Activated naive CD8-positive, alpha-beta T cell treated with anti-CD3 and anti-CD28 coated beads, Interleukin-2, amount 10 ng/mL, durations not matched to agents 7 days and 5 days (primary cell): ENCODE measurements around the gene RPL10L. TPM values are rescaled to one million over a fixed set of nuclear protein-coding genes. Genes with fewer than 3 reads are reported as not detected.

Source experiments
- ATAC-seq: fragments of 150-1000 bp; cut with Tn5 transposase; one replicate; pipeline ENCODE4 v1.10.0; 2021; ENCODE audit warnings: low read depth, moderate library complexity
- POLR2A ChIA-PET: fragments of 350-600 bp; sonication (Branson Sonifier 250); formaldehyde crosslinking; loops from one replicate; lab custom pipeline; 2021; ENCODE audit warnings: antibody characterized with exemption; lab: Charles Lee
- DNase-seq: peaks from one replicate; pipeline ENCODE4 v3.0.0; 2021
- H3K27ac Mint-ChIP-seq: one replicate; pipeline ENCODE4 v1.8.0; 2022; ENCODE audit warnings: mild to moderate bottlenecking, mixed read lengths
- H3K27me3 Mint-ChIP-seq: one replicate; pipeline ENCODE4 v1.8.0; 2022; ENCODE audit warnings: mild to moderate bottlenecking, moderate library complexity, mixed read lengths
- H3K36me3 Mint-ChIP-seq: one replicate; pipeline ENCODE4 v1.8.0; 2021; ENCODE audit warnings: mild to moderate bottlenecking, mixed read lengths
- H3K4me1 Mint-ChIP-seq: one replicate; pipeline ENCODE4 v1.8.0; 2021; ENCODE audit warnings: mixed read lengths
- H3K4me3 Mint-ChIP-seq: one replicate; pipeline ENCODE4 v1.8.0; 2022; ENCODE audit warnings: mild to moderate bottlenecking, moderate library complexity, mixed read lengths
- H3K9me3 Mint-ChIP-seq: one replicate; pipeline ENCODE4 v1.8.0; 2021; ENCODE audit warnings: mixed read lengths
- total RNA-seq, 2 experiments: library from RNA; stranded (reverse); gene quantifications; one replicate each; pipeline ENCODE4 v1.2.3, GENCODE V29; 2021

Gene RPL10L
- not detected for total RNA-seq

DNA sequence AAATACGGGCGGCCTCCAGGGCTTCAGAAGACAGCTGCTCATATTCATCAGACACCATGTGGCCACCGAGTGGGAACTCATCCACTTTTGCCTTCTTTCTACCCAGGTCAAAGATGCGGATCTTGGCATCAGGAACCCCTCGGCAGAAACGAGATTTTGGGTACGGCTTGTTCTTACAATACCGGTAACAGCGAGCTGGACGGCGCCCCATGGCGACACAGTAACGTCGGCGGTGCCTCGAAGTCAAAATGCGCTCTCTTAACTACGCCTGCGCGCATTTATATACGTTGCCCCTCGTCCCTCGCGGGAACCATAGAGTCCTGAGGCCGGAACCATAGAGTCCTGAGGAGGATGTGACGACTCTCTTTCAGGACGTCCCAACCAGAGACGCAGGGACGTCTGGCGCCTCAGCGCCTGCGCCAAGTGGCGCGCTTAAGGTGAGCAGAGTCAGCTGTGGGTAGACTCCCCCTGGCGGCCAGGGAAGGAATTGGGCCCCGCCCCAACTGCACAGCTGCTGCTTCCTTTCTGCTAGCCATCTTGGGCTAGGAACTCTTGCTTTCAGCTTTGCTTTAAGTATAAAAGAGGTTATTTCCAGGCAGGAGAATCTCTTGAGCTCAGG lies at the start of gene RPL10L:
Gene RPL10L, minus strand, starts transcription at position 256 of the 619 bp plus-strand sequence. Its CDS starts 45 bp downstream, at position 211.
- Mint-ChIP-seq H3K9me3 (peaks cover 2% of the 10 kb centered on the region), H3K4me1 (no peaks in the 10 kb centered on the region), H3K27me3 (no peaks in the 10 kb centered on the region), H3K4me3 (no peak within 1 kb of the TSS), H3K27ac (no peak within 1 kb of the TSS), H3K36me3 (no peaks in the 10 kb centered on the region)
- POLR2A ChIA-PET = no interaction called here
- DNase-seq (no peak), ATAC-seq (no peak)

DNA sequence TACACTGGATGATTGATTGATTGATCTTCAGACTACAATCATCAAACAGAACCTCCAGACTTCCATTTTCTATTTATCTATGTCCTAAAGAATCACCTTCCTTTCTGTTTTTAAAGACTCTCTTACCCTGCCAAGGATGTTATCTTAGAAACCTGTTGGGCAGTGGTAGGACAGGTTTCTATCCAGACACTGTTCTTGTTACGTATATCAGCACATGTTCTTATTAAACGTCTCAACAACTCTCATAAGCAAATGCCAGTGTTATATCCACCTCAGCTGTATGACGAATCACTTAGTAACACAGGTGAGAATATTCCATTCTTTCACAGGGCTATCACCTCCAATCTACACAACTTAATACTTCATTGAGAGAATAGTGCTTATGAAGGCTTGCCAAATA lies 40.2 kb upstream of the RPL10L start:
- H3K9me3 Mint-ChIP-seq = peaks cover 3% of the 10 kb centered on the region
- no peak for ATAC-seq
- no peak overlapping the region for H3K4me3 Mint-ChIP-seq
- H3K36me3 Mint-ChIP-seq = no peaks in the 10 kb centered on the region
- H3K4me1 Mint-ChIP-seq = no peaks in the 10 kb centered on the region
- H3K27me3 Mint-ChIP-seq = no peaks in the 10 kb centered on the region
- POLR2A ChIA-PET = no interaction called here
- H3K27ac Mint-ChIP-seq = no peak overlapping the region
- DNase-seq = no peak

DNA sequence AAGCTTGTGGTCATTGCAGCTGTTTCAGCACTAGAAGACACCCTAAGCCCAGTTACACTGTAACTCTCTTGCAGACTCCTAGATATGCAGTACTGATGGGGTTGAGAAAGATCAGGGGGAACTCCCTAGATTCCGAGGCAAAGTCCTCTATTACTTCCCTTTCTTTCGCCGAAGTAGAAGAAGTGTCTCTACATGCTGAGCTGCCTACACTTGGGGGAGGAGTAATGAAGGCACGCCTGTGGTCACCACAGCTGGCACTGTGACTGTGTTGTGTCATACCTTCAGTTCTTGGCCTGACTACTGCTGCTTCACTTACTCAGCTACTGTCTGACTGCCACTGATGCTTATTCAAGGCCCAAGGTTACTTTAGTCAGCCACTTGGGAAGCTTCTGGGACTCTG lies 35.1 kb upstream of the RPL10L start:
- Mint-ChIP-seq H3K4me3 (no peak overlapping the region), H3K4me1 (no peaks in the 10 kb centered on the region), H3K27ac (no peak overlapping the region), H3K27me3 (no peaks in the 10 kb centered on the region), H3K9me3 (peaks cover 6% of the 10 kb centered on the region), H3K36me3 (no peaks in the 10 kb centered on the region)
- no peak for ATAC-seq
- no peak for DNase-seq
- POLR2A ChIA-PET = no interaction called here

DNA sequence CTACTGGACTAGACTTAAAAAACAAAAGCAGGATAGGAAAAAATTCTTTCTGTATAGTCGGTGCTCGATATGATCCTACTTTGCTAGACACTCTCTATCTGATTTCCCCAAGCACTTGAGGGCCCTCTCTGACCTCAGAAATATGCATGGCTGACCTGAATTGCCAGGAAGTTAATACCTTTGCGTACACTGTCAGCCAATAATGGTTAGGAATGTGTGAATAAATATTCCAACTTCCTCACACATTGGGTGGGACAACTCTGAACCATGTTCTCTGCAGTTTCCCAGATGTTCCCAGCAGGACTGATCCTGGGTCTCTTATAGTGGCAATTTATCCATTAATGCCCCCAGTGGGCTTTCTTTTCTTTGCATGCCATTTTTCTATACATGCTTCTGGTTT lies 20.5 kb upstream of the RPL10L start:
- POLR2A ChIA-PET = no interaction called here
- H3K27ac Mint-ChIP-seq = no peak overlapping the region
- no peak for ATAC-seq
- no peaks in the 10 kb centered on the region for H3K36me3 Mint-ChIP-seq
- no peaks in the 10 kb centered on the region for H3K4me1 Mint-ChIP-seq
- peaks cover 8% of the 10 kb centered on the region for H3K9me3 Mint-ChIP-seq
- no peaks in the 10 kb centered on the region for H3K27me3 Mint-ChIP-seq
- H3K4me3 Mint-ChIP-seq = no peak overlapping the region
- DNase-seq = no peak

DNA sequence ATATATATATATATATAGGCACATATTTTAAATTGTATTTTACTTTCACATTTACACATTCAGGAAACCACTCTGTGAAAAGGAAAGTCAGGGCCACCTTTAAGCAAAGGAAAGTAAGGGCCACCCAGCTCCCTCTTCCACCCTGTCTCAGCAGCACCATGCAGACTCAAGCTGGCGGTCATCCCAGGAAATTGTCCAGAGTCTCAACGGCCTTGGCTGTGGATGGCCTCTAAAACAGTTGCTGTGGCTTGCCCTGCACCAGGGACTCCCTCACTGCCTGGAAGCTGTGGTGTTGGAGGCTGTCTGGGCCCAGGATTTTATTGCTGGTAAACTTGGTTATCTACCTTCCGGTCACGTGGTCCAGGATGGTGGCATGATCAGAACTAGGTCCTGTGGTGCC lies 11.8 kb upstream of the RPL10L start:
- no peaks in the 10 kb centered on the region for H3K4me1 Mint-ChIP-seq
- POLR2A ChIA-PET = no interaction called here
- H3K27me3 Mint-ChIP-seq = no peaks in the 10 kb centered on the region
- no peak for ATAC-seq
- no peak overlapping the region for H3K4me3 Mint-ChIP-seq
- DNase-seq = no peak
- no peak overlapping the region for H3K27ac Mint-ChIP-seq
- H3K36me3 Mint-ChIP-seq = no peaks in the 10 kb centered on the region
- peaks cover 6% of the 10 kb centered on the region for H3K9me3 Mint-ChIP-seq

DNA sequence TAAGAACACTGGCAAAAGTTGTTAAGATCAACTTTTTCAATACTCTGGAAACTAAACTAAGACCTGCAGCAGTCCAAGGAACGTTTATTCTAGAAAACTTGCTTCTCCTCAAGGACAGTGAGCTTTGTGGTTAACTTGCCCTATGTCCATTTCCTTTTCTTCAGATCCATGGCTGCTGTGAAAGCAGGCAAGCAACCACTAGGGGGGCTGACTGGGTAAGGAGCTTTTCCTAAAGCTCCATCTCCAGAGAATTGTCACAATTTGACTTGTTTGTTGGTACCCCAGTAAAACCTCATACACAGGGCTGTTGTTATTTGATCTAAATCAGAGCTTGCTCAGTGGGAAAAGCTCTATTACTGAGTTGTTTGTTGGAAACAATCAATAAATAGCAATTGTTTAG lies 10.1 kb upstream of the RPL10L start:
- no peaks in the 10 kb centered on the region for H3K27me3 Mint-ChIP-seq
- POLR2A ChIA-PET = no interaction called here

DNA sequence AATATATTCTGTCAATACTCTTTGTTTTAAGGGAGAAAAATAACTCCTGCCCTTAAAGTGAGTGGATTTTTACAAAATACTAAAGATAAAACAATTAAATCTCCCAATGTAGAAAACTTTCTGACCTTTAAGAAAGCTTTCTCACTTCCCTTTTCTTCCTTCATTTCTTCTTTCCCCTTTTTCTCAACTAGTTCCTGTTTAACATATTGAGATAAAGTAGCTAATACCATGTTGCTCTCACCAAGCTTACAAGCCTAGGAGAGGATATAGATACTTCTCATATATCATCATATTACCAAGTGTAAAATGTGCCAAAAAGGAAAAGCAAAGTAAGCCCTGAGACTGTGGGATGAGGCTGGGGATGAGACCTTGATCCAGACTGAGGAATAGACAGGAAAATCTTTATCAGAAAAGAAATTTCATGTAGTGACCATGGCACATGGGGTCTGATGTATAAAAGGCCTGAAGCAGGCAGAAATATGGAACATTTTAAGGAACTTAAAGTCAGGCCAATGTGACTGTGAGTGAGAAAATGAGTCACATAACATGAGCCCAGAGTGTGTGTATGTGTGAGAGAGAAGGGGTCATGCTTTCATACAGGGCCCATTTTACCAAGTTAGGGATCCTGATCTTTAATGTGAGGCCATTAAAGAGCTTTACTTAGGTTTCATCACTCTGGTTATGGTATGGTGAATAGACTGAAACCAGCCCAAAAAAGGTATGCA lies 1.6 kb upstream of the RPL10L start:
- Mint-ChIP-seq H3K27me3 (no peaks in the 10 kb centered on the region), H3K9me3 (peaks cover 2% of the 10 kb centered on the region), H3K36me3 (no peaks in the 10 kb centered on the region), H3K4me3 (no peak overlapping the region), H3K27ac (no peak overlapping the region), H3K4me1 (no peaks in the 10 kb centered on the region)
- ATAC-seq = no peak
- POLR2A ChIA-PET = no interaction called here
- DNase-seq = no peak

More for the DNA sequence above, 10.1 kb upstream of the RPL10L start:
- no peak overlapping the region for H3K4me3 Mint-ChIP-seq
- no peaks in the 10 kb centered on the region for H3K4me1 Mint-ChIP-seq
- peaks cover 4% of the 10 kb centered on the region for H3K9me3 Mint-ChIP-seq
- no peak for DNase-seq
- ATAC-seq = no peak
- no peaks in the 10 kb centered on the region for H3K36me3 Mint-ChIP-seq
- no peak overlapping the region for H3K27ac Mint-ChIP-seq

DNA sequence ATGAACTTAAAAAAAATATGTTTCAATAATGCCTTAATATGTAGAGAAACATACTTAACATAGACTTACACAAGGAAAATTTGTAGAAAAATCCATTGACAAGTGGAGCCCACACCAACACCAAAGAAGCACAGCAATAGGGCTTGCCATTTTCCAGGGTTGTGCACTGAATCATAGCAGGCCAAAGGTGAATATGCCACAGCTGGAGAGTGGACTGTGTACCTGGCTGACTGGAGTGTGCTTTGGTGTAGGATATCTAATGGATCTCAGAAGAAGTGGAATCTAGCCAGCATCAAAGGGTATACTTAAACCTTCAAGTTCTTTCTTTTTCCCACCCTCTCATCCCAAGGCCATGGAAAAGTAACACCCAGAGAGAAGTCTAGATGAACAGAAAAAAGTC lies 4.8 kb downstream of the RPL10L start:
- DNase-seq (no peak), ATAC-seq (no peak)
- H3K27ac Mint-ChIP-seq = no peak overlapping the region
- H3K27me3 Mint-ChIP-seq = no peaks in the 10 kb centered on the region
- H3K9me3 Mint-ChIP-seq = peaks cover 7% of the 10 kb centered on the region
- no peaks in the 10 kb centered on the region for H3K4me1 Mint-ChIP-seq
- H3K36me3 Mint-ChIP-seq = no peaks in the 10 kb centered on the region
- POLR2A ChIA-PET = no interaction called here
- H3K4me3 Mint-ChIP-seq = no peak overlapping the region

DNA sequence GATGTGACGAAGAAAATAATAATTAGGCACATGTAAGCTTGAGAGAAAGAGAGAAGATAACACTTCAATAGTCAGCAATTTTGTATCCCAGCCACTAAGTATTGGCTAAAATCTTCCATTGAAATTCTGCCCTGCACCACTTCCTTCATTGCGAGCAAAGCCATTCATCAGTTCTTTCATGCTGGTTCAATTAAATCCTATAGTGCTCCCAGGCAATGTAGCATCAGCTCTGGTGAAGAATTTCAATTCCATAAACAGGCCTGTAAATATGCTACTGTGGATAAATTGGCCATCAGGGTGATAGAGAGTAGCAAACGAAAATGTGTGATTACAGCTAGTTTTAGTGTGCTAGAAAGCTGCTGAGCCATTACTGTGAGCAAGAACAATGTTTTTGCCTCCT lies 24.7 kb downstream of the RPL10L start:
- Mint-ChIP-seq H3K4me1 (no peaks in the 10 kb centered on the region), H3K9me3 (peaks cover 5% of the 10 kb centered on the region), H3K4me3 (no peak overlapping the region), H3K27ac (no peak overlapping the region), H3K27me3 (no peaks in the 10 kb centered on the region), H3K36me3 (no peaks in the 10 kb centered on the region)
- no peak for ATAC-seq
- no peak for DNase-seq
- POLR2A ChIA-PET = no interaction called here
